Kidney capillary endothelial cell (primary cell): ENCODE results near the gene FSTL3.
A peak's percentile ranks its signal among the peaks of the same experiment; 100 is the strongest.
"Not testable (repeated sequence)": the region's sequence is repeated elsewhere in the genome, so short reads cannot be mapped to it uniquely, and the experiment has no call there.

Experiments used
- DNase-seq: peaks from one replicate; pipeline ENCODE4 v3.0.0-alpha.2; 2018; ENCODE audit warnings: low spot score

FSTL3 gene

GRCh38 chr19:682678-683320, 6.6 kb downstream of the FSTL3 start:
- DNase-seq, result no peak

- no peak for DNase-seq
Measured at GRCh38 chr19:685454-685931, 9.3 kb downstream of the FSTL3 start.

GRCh38 chr19:686589-687297, 10.6 kb downstream of the FSTL3 start:
- DNase-seq, result no peak

GRCh38 chr19:687569-688166, 11.5 kb downstream of the FSTL3 start:
- DNase-seq, result no peak

- no peak for DNase-seq
Measured at GRCh38 chr19:688214-688613, 12.0 kb downstream of the FSTL3 start.

GRCh38 chr19:688992-689391, 12.8 kb downstream of the FSTL3 start:
- no peak for DNase-seq

- DNase-seq, result no peak
Measured at GRCh38 chr19:690203-690602, 14.0 kb downstream of the FSTL3 start.

GRCh38 chr19:694481-695351, 18.5 kb downstream of the FSTL3 start:
- DNase-seq, result no peak

- DNase-seq, result no peak
Measured at GRCh38 chr19:695352-695949, 19.3 kb downstream of the FSTL3 start, which contains the start of gene PRSS57. TSS of gene PRSS57 (minus strand) at chr19:695452. CDS start at chr19:695430, 22 bp downstream.

- DNase-seq, result not testable (repeated sequence)
Measured at GRCh38 chr19:698529-698928, 22.3 kb downstream of the FSTL3 start.

- not testable (repeated sequence) for DNase-seq
Measured at GRCh38 chr19:699885-700284, 23.7 kb downstream of the FSTL3 start.

GRCh38 chr19:702847-703246, 26.7 kb downstream of the FSTL3 start:
- DNase-seq, result not testable (repeated sequence)

GRCh38 chr19:703329-703650, 27.1 kb downstream of the FSTL3 start:
- DNase-seq, result no peak

GRCh38 chr19:703651-704446, 27.7 kb downstream of the FSTL3 start:
- DNase-seq, result peak; percentile 57

- no peak for DNase-seq
Measured at GRCh38 chr19:704447-704741, 28.2 kb downstream of the FSTL3 start.

GRCh38 chr19:708154-709143, 32.3 kb downstream of the FSTL3 start, which contains the start of gene PALM:
TSS of gene PALM (plus strand) at chr19:708935. CDS start at chr19:709147, 212 bp downstream.
- DNase-seq, result no peak

- DNase-seq, result no peak
Measured at GRCh38 chr19:709196-709964, 33.2 kb downstream of the FSTL3 start.

GRCh38 chr19:709965-710571, 33.9 kb downstream of the FSTL3 start:
- DNase-seq, result no peak

- DNase-seq, result no peak
Measured at GRCh38 chr19:710767-711166, 34.6 kb downstream of the FSTL3 start.
